WTC11 (cell line): ENCODE results near the gene CBY2. TPM values are rescaled to one million over a fixed set of nuclear protein-coding genes. Genes with fewer than 3 reads are reported as not detected.

ENCODE experiments used
- ATAC-seq: fragments of 200-7000 bp; cut with Tn5 transposase; 2 replicates; pipeline ENCODE4 v1.10.0; 2021; ENCODE audit warnings: mild to moderate bottlenecking, moderate library complexity
- CTCF ChIA-PET: fragments of 300-600 bp; sonication (Branson Sonifier 250); formaldehyde crosslinking; loops from one replicate; lab custom pipeline; 2021; ENCODE audit warnings: antibody characterized with exemption; lab: Charles Lee
- POLR2A ChIA-PET: fragments of 350-600 bp; sonication (Branson Sonifier 250); formaldehyde crosslinking; loops from one replicate; lab custom pipeline; 2021; ENCODE audit warnings: antibody characterized with exemption; lab: Charles Lee
- DNase-seq: peaks from one replicate; pipeline ENCODE4 v3.0.0; 2021; ENCODE audit warnings: low spot score
- H3K27ac Mint-ChIP-seq: 2 replicates; pipeline ENCODE4 v1.8.0; 2021; ENCODE audit warnings: mixed read lengths
- H3K27me3 Mint-ChIP-seq: 2 replicates; pipeline ENCODE4 v1.8.0; 2021; ENCODE audit warnings: low read depth, mild to moderate bottlenecking, moderate library complexity, mixed read lengths
- H3K36me3 Mint-ChIP-seq: 2 replicates; pipeline ENCODE4 v1.8.0; 2021; ENCODE audit warnings: mixed read lengths
- H3K4me1 Mint-ChIP-seq: 2 replicates; pipeline ENCODE4 v1.8.0; 2022; ENCODE audit warnings: mixed read lengths
- H3K4me3 Mint-ChIP-seq: 2 replicates; pipeline ENCODE4 v1.8.0; 2021; ENCODE audit warnings: mild to moderate bottlenecking, moderate library complexity, mixed read lengths
- H3K9me3 Mint-ChIP-seq: 2 replicates; pipeline ENCODE4 v1.8.0; 2021; ENCODE audit warnings: mixed read lengths
- ARID4B ChIP-seq: sonication (generic); formaldehyde crosslinking; IDR thresholded peaks from 2 replicates; pipeline ENCODE4 v1.8.0; 2023; ENCODE audit warnings: missing genetic modification reagents, mild to moderate bottlenecking, borderline replicate concordance
- ETV6 ChIP-seq: sonication (generic); formaldehyde crosslinking; IDR thresholded peaks from 2 replicates; pipeline ENCODE4 v1.8.1; 2022; ENCODE audit warnings: mild to moderate bottlenecking, missing genetic modification reagents
- FOXP4 ChIP-seq: sonication (generic); formaldehyde crosslinking; IDR thresholded peaks from 2 replicates; pipeline ENCODE4 v1.8.0; 2022; ENCODE audit warnings: mild to moderate bottlenecking, missing genetic modification reagents
- GTF2I ChIP-seq: fragments of 250-450 bp; sonication (Bioruptor Pico); conservative IDR thresholded peaks from 2 replicates; pipeline ENCODE4 v1.4.0; 2021; ENCODE audit warnings: mild to moderate bottlenecking
- SP1 ChIP-seq: sonication (generic); formaldehyde crosslinking; conservative IDR thresholded peaks from 2 replicates; pipeline ENCODE4 v1.8.1; 2022; ENCODE audit warnings: missing genetic modification reagents
- TCF7 ChIP-seq: sonication (generic); formaldehyde crosslinking; IDR thresholded peaks from 2 replicates; pipeline ENCODE4 v1.8.0; 2022; ENCODE audit warnings: mild to moderate bottlenecking, low read depth, missing genetic modification reagents, moderate library complexity
- ZSCAN18 ChIP-seq: fragments of 250-450 bp; sonication (Bioruptor Pico); IDR thresholded peaks from 2 replicates; pipeline ENCODE4 v2.1.2; 2022; ENCODE audit warnings: mild to moderate bottlenecking, moderate library complexity
- total RNA-seq: library from RNA; stranded (reverse); gene quantifications from 3 replicates; pipeline ENCODE4 v1.2.3, GENCODE V29; 2021
- TF ChIP-seq, protein P1 (sequence below): sonication (generic); formaldehyde crosslinking; IDR thresholded peaks from 2 replicates; pipeline ENCODE4 v1.8.1; 2022; ENCODE audit warnings: low read depth, mild to moderate bottlenecking, moderate library complexity, missing genetic modification reagents, borderline replicate concordance
- TF ChIP-seq, protein P2 (sequence below): sonication (generic); formaldehyde crosslinking; IDR thresholded peaks from 2 replicates; pipeline ENCODE4 v1.8.1; 2023; ENCODE audit warnings: mild to moderate bottlenecking, missing genetic modification reagents, moderate library complexity
- TF ChIP-seq, protein P3 (sequence below): sonication (generic); formaldehyde crosslinking; IDR thresholded peaks from 2 replicates; pipeline ENCODE4 v1.8.0; 2022; ENCODE audit warnings: mild to moderate bottlenecking, missing genetic modification reagents
- TF ChIP-seq, protein P4 (sequence below): sonication (generic); formaldehyde crosslinking; IDR thresholded peaks from 2 replicates; pipeline ENCODE4 v1.8.1; 2023; ENCODE audit warnings: mild to moderate bottlenecking, missing genetic modification reagents, borderline replicate concordance
- TF ChIP-seq, protein P5 (sequence below): sonication (generic); formaldehyde crosslinking; IDR thresholded peaks from 2 replicates; pipeline ENCODE4 v1.8.1; 2022; ENCODE audit warnings: low read depth, missing genetic modification reagents, borderline replicate concordance

Gene CBY2
- total RNA-seq, 1 experiment from 2014 or later = 0.74 TPM

GRCh38 chr13:45658586-45659235 lies 43.4 kb upstream of the CBY2 start:
- Mint-ChIP-seq H3K4me3 (no peak overlapping the region), H3K36me3 (peaks cover 2% of the 10 kb centered on the region; the same call in 1 of the 2 replicates), H3K4me1 (0 out of 2 replicates have a peak, but pooled peaks cover 3% of the 10 kb centered on the region), H3K9me3 (peaks cover 19% of the 10 kb centered on the region), H3K27me3 (peaks cover 4% of the 10 kb centered on the region), H3K27ac (no peak overlapping the region)
- CTCF ChIA-PET = no interaction called here
- TF ChIP-seq, protein P1, sequence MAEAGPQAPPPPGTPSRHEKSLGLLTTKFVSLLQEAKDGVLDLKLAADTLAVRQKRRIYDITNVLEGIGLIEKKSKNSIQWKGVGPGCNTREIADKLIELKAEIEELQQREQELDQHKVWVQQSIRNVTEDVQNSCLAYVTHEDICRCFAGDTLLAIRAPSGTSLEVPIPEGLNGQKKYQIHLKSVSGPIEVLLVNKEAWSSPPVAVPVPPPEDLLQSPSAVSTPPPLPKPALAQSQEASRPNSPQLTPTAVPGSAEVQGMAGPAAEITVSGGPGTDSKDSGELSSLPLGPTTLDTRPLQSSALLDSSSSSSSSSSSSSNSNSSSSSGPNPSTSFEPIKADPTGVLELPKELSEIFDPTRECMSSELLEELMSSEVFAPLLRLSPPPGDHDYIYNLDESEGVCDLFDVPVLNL (CRISPR knock-in tag) = no peak
- no peak for DNase-seq
- POLR2A ChIA-PET = no interaction called here
- no peak for ATAC-seq

DNA sequence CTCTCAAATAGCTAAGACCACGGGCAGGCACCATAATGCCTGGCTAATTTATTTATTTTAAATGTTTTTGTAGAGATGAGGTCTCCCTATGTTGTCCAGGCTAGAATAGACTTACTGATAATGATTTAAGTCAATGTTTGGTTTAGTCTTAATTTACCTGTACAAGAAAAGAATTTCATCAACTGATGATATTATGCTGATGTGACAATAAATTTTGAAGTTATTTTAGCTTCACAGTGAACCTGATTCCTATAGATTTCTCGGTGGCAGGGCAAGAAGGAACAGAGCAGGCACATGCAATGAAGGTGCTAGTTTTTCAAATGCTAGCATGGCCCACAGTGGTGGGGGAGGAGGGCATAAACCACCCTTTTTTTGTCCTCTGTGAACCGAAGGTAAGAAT lies 42.6 kb upstream of the CBY2 start:
- CTCF ChIA-PET = no interaction called here
- H3K9me3 Mint-ChIP-seq = peaks cover 17% of the 10 kb centered on the region
- 0 out of 2 replicates have a peak, but pooled peaks cover 3% of the 10 kb centered on the region for H3K4me1 Mint-ChIP-seq
- POLR2A ChIA-PET = no interaction called here
- H3K27ac Mint-ChIP-seq = no peak overlapping the region
- ATAC-seq (no peak), DNase-seq (no peak)
- H3K4me3 Mint-ChIP-seq = no peak overlapping the region
- H3K36me3 Mint-ChIP-seq = peaks cover 2% of the 10 kb centered on the region; the same call in 1 of the 2 replicates
- TF ChIP-seq SP1 (CRISPR knock-in tag) (no peak), TCF7 (CRISPR knock-in tag) (no peak), ETV6 (CRISPR knock-in tag) (no peak), ZSCAN18 (CRISPR knock-in tag) (no peak), ARID4B (CRISPR knock-in tag) (no peak), FOXP4 (CRISPR knock-in tag) (no peak), GTF2I (CRISPR knock-in tag) (no peak)
- TF ChIP-seq, protein P2, sequence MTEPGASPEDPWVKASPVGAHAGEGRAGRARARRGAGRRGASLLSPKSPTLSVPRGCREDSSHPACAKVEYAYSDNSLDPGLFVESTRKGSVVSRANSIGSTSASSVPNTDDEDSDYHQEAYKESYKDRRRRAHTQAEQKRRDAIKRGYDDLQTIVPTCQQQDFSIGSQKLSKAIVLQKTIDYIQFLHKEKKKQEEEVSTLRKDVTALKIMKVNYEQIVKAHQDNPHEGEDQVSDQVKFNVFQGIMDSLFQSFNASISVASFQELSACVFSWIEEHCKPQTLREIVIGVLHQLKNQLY (CRISPR knock-in tag) = no peak
- TF ChIP-seq, protein P3, sequence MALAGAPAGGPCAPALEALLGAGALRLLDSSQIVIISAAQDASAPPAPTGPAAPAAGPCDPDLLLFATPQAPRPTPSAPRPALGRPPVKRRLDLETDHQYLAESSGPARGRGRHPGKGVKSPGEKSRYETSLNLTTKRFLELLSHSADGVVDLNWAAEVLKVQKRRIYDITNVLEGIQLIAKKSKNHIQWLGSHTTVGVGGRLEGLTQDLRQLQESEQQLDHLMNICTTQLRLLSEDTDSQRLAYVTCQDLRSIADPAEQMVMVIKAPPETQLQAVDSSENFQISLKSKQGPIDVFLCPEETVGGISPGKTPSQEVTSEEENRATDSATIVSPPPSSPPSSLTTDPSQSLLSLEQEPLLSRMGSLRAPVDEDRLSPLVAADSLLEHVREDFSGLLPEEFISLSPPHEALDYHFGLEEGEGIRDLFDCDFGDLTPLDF (CRISPR knock-in tag) = no peak
- TF ChIP-seq, protein P4, sequence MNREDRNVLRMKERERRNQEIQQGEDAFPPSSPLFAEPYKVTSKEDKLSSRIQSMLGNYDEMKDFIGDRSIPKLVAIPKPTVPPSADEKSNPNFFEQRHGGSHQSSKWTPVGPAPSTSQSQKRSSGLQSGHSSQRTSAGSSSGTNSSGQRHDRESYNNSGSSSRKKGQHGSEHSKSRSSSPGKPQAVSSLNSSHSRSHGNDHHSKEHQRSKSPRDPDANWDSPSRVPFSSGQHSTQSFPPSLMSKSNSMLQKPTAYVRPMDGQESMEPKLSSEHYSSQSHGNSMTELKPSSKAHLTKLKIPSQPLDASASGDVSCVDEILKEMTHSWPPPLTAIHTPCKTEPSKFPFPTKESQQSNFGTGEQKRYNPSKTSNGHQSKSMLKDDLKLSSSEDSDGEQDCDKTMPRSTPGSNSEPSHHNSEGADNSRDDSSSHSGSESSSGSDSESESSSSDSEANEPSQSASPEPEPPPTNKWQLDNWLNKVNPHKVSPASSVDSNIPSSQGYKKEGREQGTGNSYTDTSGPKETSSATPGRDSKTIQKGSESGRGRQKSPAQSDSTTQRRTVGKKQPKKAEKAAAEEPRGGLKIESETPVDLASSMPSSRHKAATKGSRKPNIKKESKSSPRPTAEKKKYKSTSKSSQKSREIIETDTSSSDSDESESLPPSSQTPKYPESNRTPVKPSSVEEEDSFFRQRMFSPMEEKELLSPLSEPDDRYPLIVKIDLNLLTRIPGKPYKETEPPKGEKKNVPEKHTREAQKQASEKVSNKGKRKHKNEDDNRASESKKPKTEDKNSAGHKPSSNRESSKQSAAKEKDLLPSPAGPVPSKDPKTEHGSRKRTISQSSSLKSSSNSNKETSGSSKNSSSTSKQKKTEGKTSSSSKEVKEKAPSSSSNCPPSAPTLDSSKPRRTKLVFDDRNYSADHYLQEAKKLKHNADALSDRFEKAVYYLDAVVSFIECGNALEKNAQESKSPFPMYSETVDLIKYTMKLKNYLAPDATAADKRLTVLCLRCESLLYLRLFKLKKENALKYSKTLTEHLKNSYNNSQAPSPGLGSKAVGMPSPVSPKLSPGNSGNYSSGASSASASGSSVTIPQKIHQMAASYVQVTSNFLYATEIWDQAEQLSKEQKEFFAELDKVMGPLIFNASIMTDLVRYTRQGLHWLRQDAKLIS (CRISPR knock-in tag) = no peak
- TF ChIP-seq, protein P5, sequence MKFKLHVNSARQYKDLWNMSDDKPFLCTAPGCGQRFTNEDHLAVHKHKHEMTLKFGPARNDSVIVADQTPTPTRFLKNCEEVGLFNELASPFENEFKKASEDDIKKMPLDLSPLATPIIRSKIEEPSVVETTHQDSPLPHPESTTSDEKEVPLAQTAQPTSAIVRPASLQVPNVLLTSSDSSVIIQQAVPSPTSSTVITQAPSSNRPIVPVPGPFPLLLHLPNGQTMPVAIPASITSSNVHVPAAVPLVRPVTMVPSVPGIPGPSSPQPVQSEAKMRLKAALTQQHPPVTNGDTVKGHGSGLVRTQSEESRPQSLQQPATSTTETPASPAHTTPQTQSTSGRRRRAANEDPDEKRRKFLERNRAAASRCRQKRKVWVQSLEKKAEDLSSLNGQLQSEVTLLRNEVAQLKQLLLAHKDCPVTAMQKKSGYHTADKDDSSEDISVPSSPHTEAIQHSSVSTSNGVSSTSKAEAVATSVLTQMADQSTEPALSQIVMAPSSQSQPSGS (CRISPR knock-in tag) = no peak
- TF ChIP-seq, protein P1 (CRISPR knock-in tag) = no peak
- H3K27me3 Mint-ChIP-seq = peaks cover 4% of the 10 kb centered on the region
